Pulmonary artery endothelial cell (primary cell): ENCODE results near the gene MSH3. TPM values are rescaled to one million over a fixed set of nuclear protein-coding genes. Genes with fewer than 3 reads are reported as not detected.
"Not testable (repeated sequence)": the region's sequence is repeated elsewhere in the genome, so short reads cannot be mapped to it uniquely, and the experiment has no call there.

ENCODE experiments used
- DNase-seq: peaks from one replicate; pipeline ENCODE4 v3.0.0-alpha.2; 2011; ENCODE audit warnings: low read depth, low spot score
- total RNA-seq: library from RNA; depleted of rRNA; stranded (reverse); fragments of >200 nt; gene quantifications from 2 replicates; pipeline ENCODE4 v1.2.3, GENCODE V29; 2014

MSH3 gene
- total RNA-seq, 1 donor from 2014 or later: 8.4 TPM

GRCh38 chr5:80793354-80793753 lies 138.9 kb downstream of the MSH3 start:
- no peak for DNase-seq

- DNase-seq: no peak
Measured at GRCh38 chr5:80796846-80797245, 142.4 kb downstream of the MSH3 start.

- DNase-seq: no peak
Measured at GRCh38 chr5:80797428-80798024, 143.1 kb downstream of the MSH3 start.

GRCh38 chr5:80798166-80798565 lies 143.7 kb downstream of the MSH3 start:
- no peak for DNase-seq

GRCh38 chr5:80798633-80799032 lies 144.2 kb downstream of the MSH3 start:
- no peak for DNase-seq

GRCh38 chr5:80799041-80799440 lies 144.6 kb downstream of the MSH3 start:
- DNase-seq: no peak

GRCh38 chr5:80799573-80799972 lies 145.1 kb downstream of the MSH3 start:
- DNase-seq: no peak

GRCh38 chr5:80804332-80804731 lies 149.9 kb downstream of the MSH3 start:
- no peak for DNase-seq

- no peak for DNase-seq
Measured at GRCh38 chr5:80805038-80805437, 150.6 kb downstream of the MSH3 start.

- DNase-seq: no peak
Measured at GRCh38 chr5:80806929-80807328, 152.5 kb downstream of the MSH3 start.

- no peak for DNase-seq
Measured at GRCh38 chr5:80809451-80809850, 155.0 kb downstream of the MSH3 start.

- DNase-seq: no peak
Measured at GRCh38 chr5:80810425-80810824, 156.0 kb downstream of the MSH3 start.

GRCh38 chr5:80816590-80816989 lies 162.1 kb downstream of the MSH3 start:
- no peak for DNase-seq

GRCh38 chr5:80820685-80821084 lies 166.2 kb downstream of the MSH3 start:
- no peak for DNase-seq

GRCh38 chr5:80822640-80823039 lies 168.2 kb downstream of the MSH3 start:
- DNase-seq: no peak

GRCh38 chr5:80824159-80824558 lies 169.7 kb downstream of the MSH3 start:
- not testable (repeated sequence) for DNase-seq

GRCh38 chr5:80825786-80826460 lies 171.5 kb downstream of the MSH3 start:
- no peak for DNase-seq

- no peak for DNase-seq
Measured at GRCh38 chr5:80834710-80835109, 180.3 kb downstream of the MSH3 start.

- no peak for DNase-seq
Measured at GRCh38 chr5:80835128-80835527, 180.7 kb downstream of the MSH3 start.

GRCh38 chr5:80837679-80838078 lies 183.2 kb downstream of the MSH3 start:
- DNase-seq: no peak

GRCh38 chr5:80841026-80841797 lies 186.8 kb downstream of the MSH3 start:
- DNase-seq: not testable (repeated sequence)

GRCh38 chr5:80846422-80846821 lies 192.0 kb downstream of the MSH3 start:
- not testable (repeated sequence) for DNase-seq

GRCh38 chr5:80850168-80850567 lies 195.7 kb downstream of the MSH3 start:
- not testable (repeated sequence) for DNase-seq
